Hematopoietic multipotent progenitor cell treated with erythropoietin and hydrocortisone succinate and interleukin-3 and kit ligand, for 6 days (in vitro differentiated cells): ENCODE data around the gene GMFB.

Experiments used
- DNase-seq: peaks from one replicate; pipeline ENCODE4 v3.0.0-alpha.2; 2015

GMFB gene

GRCh38 chr14:54488646-54489317, at the start of gene GMFB:
Gene GMFB (minus strand): TSS chr14:54488980. CDS start chr14:54488927, 53 bp downstream.
- DNase-seq, result peak; percentile 94

GRCh38 chr14:54538055-54538454, 49.3 kb upstream of the GMFB start:
- DNase-seq, result no peak

- DNase-seq, result no peak
These were observed 48.9 kb upstream of the GMFB start for GRCh38 chr14:54537651-54538050.

GRCh38 chr14:54535646-54536045, 46.9 kb upstream of the GMFB start:
- no peak for DNase-seq

- no peak for DNase-seq
These were observed 46.3 kb upstream of the GMFB start for GRCh38 chr14:54535126-54535525.

- no peak for DNase-seq
These were observed 44.3 kb upstream of the GMFB start for GRCh38 chr14:54533100-54533499.

GRCh38 chr14:54532111-54533012, 43.6 kb upstream of the GMFB start:
- no peak for DNase-seq

GRCh38 chr14:54529811-54530210, 41.0 kb upstream of the GMFB start:
- DNase-seq, result no peak

GRCh38 chr14:54528973-54529372, 40.2 kb upstream of the GMFB start:
- DNase-seq, result no peak

- no peak for DNase-seq
These were observed 35.6 kb upstream of the GMFB start for GRCh38 chr14:54524410-54524809.

GRCh38 chr14:54516709-54517108, 27.9 kb upstream of the GMFB start:
- no peak for DNase-seq

- DNase-seq, result no peak
These were observed 26.9 kb upstream of the GMFB start for GRCh38 chr14:54515670-54516069.

- DNase-seq, result no peak
These were observed 23.6 kb upstream of the GMFB start for GRCh38 chr14:54512393-54512792.

- peak; percentile 98 for DNase-seq
These were observed 21.0 kb upstream of the GMFB start, which contains the start of gene CGRRF1 for GRCh38 chr14:54509546-54510501. Gene CGRRF1 (plus strand): TSS chr14:54509906. CDS start chr14:54509960, 54 bp downstream.

- DNase-seq, result peak; percentile 50
These were observed 14.7 kb upstream of the GMFB start for GRCh38 chr14:54503486-54503885.

GRCh38 chr14:54502602-54503001, 13.8 kb upstream of the GMFB start:
- peak; percentile 35 for DNase-seq

GRCh38 chr14:54501480-54501879, 12.7 kb upstream of the GMFB start:
- DNase-seq, result no peak

GRCh38 chr14:54500744-54501143, 12.0 kb upstream of the GMFB start:
- DNase-seq, result no peak

- no peak for DNase-seq
These were observed 9.8 kb upstream of the GMFB start for GRCh38 chr14:54498579-54498978.

GRCh38 chr14:54498095-54498531, 9.3 kb upstream of the GMFB start:
- DNase-seq, result no peak

- no peak for DNase-seq
These were observed 8.4 kb upstream of the GMFB start for GRCh38 chr14:54497224-54497623.

GRCh38 chr14:54493293-54493692, 4.5 kb upstream of the GMFB start:
- DNase-seq, result no peak
